ENCODE measurements around the gene YWHAG. TPM values are rescaled to one million over a fixed set of nuclear protein-coding genes. Genes with fewer than 3 reads are reported as not detected.
A peak's percentile ranks its signal among the peaks of the same experiment; 100 is the strongest.

Gene YWHAG
- total and polyA plus RNA-seq, 2 experiments from 2014 or later = 82.2 to 179 TPM

DNA sequence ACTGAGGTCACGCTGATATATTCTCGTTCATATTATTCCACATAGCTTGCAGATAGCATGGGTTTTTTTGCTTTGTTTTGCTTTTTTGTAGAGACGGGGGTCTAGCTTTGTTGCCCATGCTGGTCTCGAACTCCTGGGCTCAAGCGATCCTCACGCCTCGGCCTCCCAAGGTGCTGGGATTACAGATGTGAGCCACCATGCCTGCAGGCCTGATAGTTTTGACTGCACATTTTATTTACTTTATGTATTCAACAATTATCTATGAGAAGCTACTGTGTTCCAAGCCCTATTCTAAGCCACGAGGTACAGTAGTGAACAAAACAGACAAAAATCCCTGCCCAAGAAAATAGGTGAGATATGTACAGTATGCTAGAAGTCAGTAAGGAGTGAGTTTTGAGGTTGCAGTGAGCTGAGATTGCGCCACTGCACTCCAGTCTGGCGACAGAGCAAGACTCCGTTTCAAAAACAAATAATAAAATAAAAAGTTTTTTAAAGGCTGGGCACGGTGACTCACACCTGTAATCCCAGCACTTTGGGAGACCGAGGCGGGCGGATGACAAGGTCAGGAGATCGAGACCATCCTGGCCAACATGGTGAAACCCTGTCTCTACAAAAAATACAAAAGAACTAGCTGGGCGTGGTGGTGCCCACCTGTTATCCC lies 1.3 kb upstream of the YWHAG start (continued):
- no peak for TF ChIP-seq REST (IDR thresholded peaks at IDR 0.05; ENCODE audit: unreplicated experiment)

DNA sequence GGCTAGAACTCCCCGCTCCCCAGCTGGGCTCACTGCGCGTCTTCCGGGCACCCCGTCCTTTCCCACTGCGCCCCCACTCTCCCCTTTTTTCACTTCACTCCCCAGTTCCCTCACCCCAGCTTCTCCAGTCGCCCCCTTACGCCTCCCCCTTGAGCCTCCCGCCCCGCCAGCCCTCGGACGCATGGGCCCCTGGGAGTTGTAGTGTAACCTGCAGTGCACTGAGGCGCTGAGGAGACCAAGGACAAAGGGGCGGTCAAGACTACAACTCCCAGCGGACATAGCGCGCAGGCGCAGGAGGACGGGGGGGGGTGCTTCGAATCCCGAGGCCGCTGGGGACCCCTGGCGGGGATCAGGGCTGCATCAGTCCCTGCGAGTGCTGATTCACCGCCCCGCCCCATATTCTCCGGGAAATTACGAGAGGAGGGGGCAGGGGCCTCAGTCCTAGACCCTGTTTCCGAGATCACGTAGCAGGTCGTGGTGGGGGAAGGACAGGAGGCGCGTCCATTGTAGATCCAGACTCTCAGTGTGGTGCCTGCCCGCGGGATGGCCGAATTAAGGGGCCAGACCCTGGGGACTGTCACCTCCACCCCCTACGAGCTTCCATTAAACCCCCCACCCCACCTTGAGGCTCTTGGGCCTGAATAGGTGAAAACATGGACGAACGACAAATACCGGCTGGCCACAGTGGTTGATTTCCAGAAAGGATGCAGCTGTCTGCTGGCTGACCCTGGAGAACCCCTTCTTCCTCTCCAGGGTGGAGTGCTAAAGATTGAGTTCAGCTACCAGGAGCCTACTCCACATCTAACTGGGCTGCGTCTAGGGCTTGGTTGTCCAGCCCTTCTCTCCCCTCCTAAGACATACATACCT lies 553 bp upstream of the YWHAG start:
- 0 out of 2 replicates have a peak overlapping the region, but pooled peaks have one; percentile 56 for H2AFZ ChIP-seq
- H3K36me3 ChIP-seq (ENCODE audit: insufficient read depth) = peaks cover 17% of the 10 kb centered on the region
- H3K4me1 Mint-ChIP-seq = peaks cover 36% of the 10 kb centered on the region
- TF ChIP-seq EZH2 (IDR thresholded peaks at IDR 0.05; ENCODE audit: low read depth, unreplicated experiment) (no peak), JUNB (IDR thresholded peaks at IDR 0.05; ENCODE audit: unreplicated experiment) (no peak), NANOG (IDR thresholded peaks at IDR 0.05; ENCODE audit: borderline replicate concordance) (no peak), ZNF331 (CRISPR knock-in tag; IDR thresholded peaks at IDR 0.05; ENCODE audit: low read depth) (no peak), ZNF114 (CRISPR knock-in tag; IDR thresholded peaks at IDR 0.05) (no peak), CTCF (conservative IDR thresholded peaks at IDR 0.05; ENCODE audit: low read depth in 2 of 2) (peak; percentile 61 to 70), POLR2AphosphoS5 (IDR thresholded peaks at IDR 0.05; ENCODE audit: low read depth) (peak; percentile 72), REST (IDR thresholded peaks at IDR 0.05; ENCODE audit: unreplicated experiment) (no peak)

More for the DNA sequence above, 553 bp upstream of the YWHAG start:
- H3K27me3 Mint-ChIP-seq (ENCODE audit: insufficient read depth, low read depth, poor library complexity) = peaks cover 18% of the 10 kb centered on the region
- no peaks in the 10 kb centered on the region for H3K9me2 ChIP-seq (ENCODE audit: insufficient read depth)
- H3K27ac Mint-ChIP-seq = peak overlapping the region; percentile 98
- H3K27me3 ChIP-seq (ENCODE audit: insufficient read depth) = no peaks in the 10 kb centered on the region
- no peaks in the 10 kb centered on the region for H3F3A ChIP-seq (replicated peaks; ENCODE audit: low read depth)
- no peaks in the 10 kb centered on the region; the same call in 2 of the 3 replicates for H3K9me3 Mint-ChIP-seq
- peak overlapping the region; percentile 99 for H3K4me3 ChIP-seq
- DNase-seq (ENCODE audit: low spot score) (peak; percentile 99), ATAC-seq (peak; percentile 91)
- peak overlapping the region; percentile 92 for H3K27ac ChIP-seq (ENCODE audit: low read depth)
- peaks cover 36% of the 10 kb centered on the region for H4K20me1 ChIP-seq (replicated peaks; ENCODE audit: insufficient read depth)
- peaks cover 39% of the 10 kb centered on the region for H3K36me3 Mint-ChIP-seq (ENCODE audit: low read depth)
- peaks cover 44% of the 10 kb centered on the region for H3K79me2 ChIP-seq (replicated peaks; ENCODE audit: insufficient read depth)
- H3K4me2 ChIP-seq = peak overlapping the region; percentile 83
- H3K4me1 ChIP-seq (ENCODE audit: insufficient read depth) = peaks cover 42% of the 10 kb centered on the region
- H3K4me3 Mint-ChIP-seq = peak overlapping the region; percentile 94
